ENCODE data around the gene CDC14A.

Gene CDC14A

GRCh38 chr1:100543640-100544039 lies 191.3 kb downstream of the CDC14A start:
- DNase-seq (ENCODE audit: low read depth) = no peak
- Histone ChIP-seq H3K9ac (ENCODE audit: low read length) (no peak overlapping the region), H3K9me3 (ENCODE audit: control insufficient read depth, low read length) (no peaks in the 10 kb centered on the region), H3K27me3 (replicated peaks; ENCODE audit: control insufficient read depth, insufficient read depth, low read length) (peaks cover 21% of the 10 kb centered on the region), H3K4me1 (ENCODE audit: control insufficient read depth, insufficient read depth, low read length) (peaks cover 10% of the 10 kb centered on the region), H3K36me3 (ENCODE audit: control insufficient read depth, insufficient read depth, low read length, severe bottlenecking) (no peaks in the 10 kb centered on the region), H3K4me3 (ENCODE audit: low read length) (no peak overlapping the region)

GRCh38 chr1:100544791-100545190 lies 192.5 kb downstream of the CDC14A start:
- Histone ChIP-seq H3K9ac (ENCODE audit: low read length) (no peak overlapping the region), H3K27me3 (replicated peaks; ENCODE audit: control insufficient read depth, insufficient read depth, low read length) (peaks cover 14% of the 10 kb centered on the region), H3K9me3 (ENCODE audit: control insufficient read depth, low read length) (no peaks in the 10 kb centered on the region), H3K4me1 (ENCODE audit: control insufficient read depth, insufficient read depth, low read length) (peaks cover 3% of the 10 kb centered on the region), H3K4me3 (ENCODE audit: low read length) (no peak overlapping the region), H3K36me3 (ENCODE audit: control insufficient read depth, insufficient read depth, low read length, severe bottlenecking) (no peaks in the 10 kb centered on the region)
- no peak for DNase-seq (ENCODE audit: low read depth)

- peaks cover 2% of the 10 kb centered on the region for H3K9me3 ChIP-seq (ENCODE audit: control insufficient read depth, low read length)
These were observed 193.5 kb downstream of the CDC14A start for GRCh38 chr1:100545855-100546254.

GRCh38 chr1:100552031-100552430 lies 199.7 kb downstream of the CDC14A start:
- no peaks in the 10 kb centered on the region for H3K4me1 ChIP-seq (ENCODE audit: control insufficient read depth, insufficient read depth, low read length)
- no peak overlapping the region for H3K4me3 ChIP-seq (ENCODE audit: low read length)
- H3K9ac ChIP-seq (ENCODE audit: low read length) = no peak overlapping the region
- H3K9me3 ChIP-seq (ENCODE audit: control insufficient read depth, low read length) = peaks cover 47% of the 10 kb centered on the region
- no peak for DNase-seq (ENCODE audit: low read depth)
- no peaks in the 10 kb centered on the region for H3K27me3 ChIP-seq (replicated peaks; ENCODE audit: control insufficient read depth, insufficient read depth, low read length)
- no peaks in the 10 kb centered on the region for H3K36me3 ChIP-seq (ENCODE audit: control insufficient read depth, insufficient read depth, low read length, severe bottlenecking)

More at GRCh38 chr1:100545855-100546254, 193.5 kb downstream of the CDC14A start:
- Histone ChIP-seq H3K27me3 (replicated peaks; ENCODE audit: control insufficient read depth, insufficient read depth, low read length) (peaks cover 5% of the 10 kb centered on the region), H3K4me1 (ENCODE audit: control insufficient read depth, insufficient read depth, low read length) (no peaks in the 10 kb centered on the region), H3K9ac (ENCODE audit: low read length) (no peak overlapping the region), H3K4me3 (ENCODE audit: low read length) (no peak overlapping the region), H3K36me3 (ENCODE audit: control insufficient read depth, insufficient read depth, low read length, severe bottlenecking) (no peaks in the 10 kb centered on the region)
- no peak for DNase-seq (ENCODE audit: low read depth)

- DNase-seq (ENCODE audit: low read depth) = no peak
- no peaks in the 10 kb centered on the region for H3K4me1 ChIP-seq (ENCODE audit: control insufficient read depth, insufficient read depth, low read length)
- H3K9me3 ChIP-seq (ENCODE audit: control insufficient read depth, low read length) = peaks cover 52% of the 10 kb centered on the region
- no peak overlapping the region for H3K4me3 ChIP-seq (ENCODE audit: low read length)
- no peaks in the 10 kb centered on the region for H3K27me3 ChIP-seq (replicated peaks; ENCODE audit: control insufficient read depth, insufficient read depth, low read length)
- no peaks in the 10 kb centered on the region for H3K36me3 ChIP-seq (ENCODE audit: control insufficient read depth, insufficient read depth, low read length, severe bottlenecking)
- no peak overlapping the region for H3K9ac ChIP-seq (ENCODE audit: low read length)
These were observed 200.6 kb downstream of the CDC14A start for GRCh38 chr1:100552922-100553321.

- no peak for DNase-seq (ENCODE audit: low read depth)
- Histone ChIP-seq H3K9ac (ENCODE audit: low read length) (no peak overlapping the region), H3K9me3 (ENCODE audit: control insufficient read depth, low read length) (peaks cover 47% of the 10 kb centered on the region), H3K4me3 (ENCODE audit: low read length) (no peak overlapping the region), H3K36me3 (ENCODE audit: control insufficient read depth, insufficient read depth, low read length, severe bottlenecking) (no peaks in the 10 kb centered on the region), H3K27me3 (replicated peaks; ENCODE audit: control insufficient read depth, insufficient read depth, low read length) (no peaks in the 10 kb centered on the region), H3K4me1 (ENCODE audit: control insufficient read depth, insufficient read depth, low read length) (no peaks in the 10 kb centered on the region)
These were observed 203.9 kb downstream of the CDC14A start for GRCh38 chr1:100556181-100556580.

GRCh38 chr1:100556925-100557605 lies 204.8 kb downstream of the CDC14A start:
- no peak for DNase-seq (ENCODE audit: low read depth)
- no peak overlapping the region for H3K4me3 ChIP-seq (ENCODE audit: low read length)
- peaks cover 39% of the 10 kb centered on the region for H3K9me3 ChIP-seq (ENCODE audit: control insufficient read depth, low read length)
- H3K4me1 ChIP-seq (ENCODE audit: control insufficient read depth, insufficient read depth, low read length) = no peaks in the 10 kb centered on the region
- no peak overlapping the region for H3K9ac ChIP-seq (ENCODE audit: low read length)
- H3K27me3 ChIP-seq (replicated peaks; ENCODE audit: control insufficient read depth, insufficient read depth, low read length) = no peaks in the 10 kb centered on the region
- no peaks in the 10 kb centered on the region for H3K36me3 ChIP-seq (ENCODE audit: control insufficient read depth, insufficient read depth, low read length, severe bottlenecking)

- H3K4me1 ChIP-seq (ENCODE audit: control insufficient read depth, insufficient read depth, low read length) = no peaks in the 10 kb centered on the region
- H3K9me3 ChIP-seq (ENCODE audit: control insufficient read depth, low read length) = peaks cover 33% of the 10 kb centered on the region
- no peak for DNase-seq (ENCODE audit: low read depth)
- H3K4me3 ChIP-seq (ENCODE audit: low read length) = no peak overlapping the region
- no peak overlapping the region for H3K9ac ChIP-seq (ENCODE audit: low read length)
- no peaks in the 10 kb centered on the region for H3K27me3 ChIP-seq (replicated peaks; ENCODE audit: control insufficient read depth, insufficient read depth, low read length)
- H3K36me3 ChIP-seq (ENCODE audit: control insufficient read depth, insufficient read depth, low read length, severe bottlenecking) = no peaks in the 10 kb centered on the region
These were observed 205.3 kb downstream of the CDC14A start for GRCh38 chr1:100557606-100557953.

- Histone ChIP-seq H3K9me3 (ENCODE audit: control insufficient read depth, low read length) (no peaks in the 10 kb centered on the region), H3K4me1 (ENCODE audit: control insufficient read depth, insufficient read depth, low read length) (no peaks in the 10 kb centered on the region), H3K9ac (ENCODE audit: low read length) (no peak overlapping the region), H3K4me3 (ENCODE audit: low read length) (no peak overlapping the region), H3K27me3 (replicated peaks; ENCODE audit: control insufficient read depth, insufficient read depth, low read length) (no peaks in the 10 kb centered on the region), H3K36me3 (ENCODE audit: control insufficient read depth, insufficient read depth, low read length, severe bottlenecking) (no peaks in the 10 kb centered on the region)
- no peak for DNase-seq (ENCODE audit: low read depth)
These were observed 213.2 kb downstream of the CDC14A start for GRCh38 chr1:100565533-100565932.

- Histone ChIP-seq H3K9ac (ENCODE audit: low read length) (no peak overlapping the region), H3K36me3 (ENCODE audit: control insufficient read depth, insufficient read depth, low read length, severe bottlenecking) (no peaks in the 10 kb centered on the region), H3K27me3 (replicated peaks; ENCODE audit: control insufficient read depth, insufficient read depth, low read length) (no peaks in the 10 kb centered on the region), H3K4me3 (ENCODE audit: low read length) (no peak overlapping the region), H3K9me3 (ENCODE audit: control insufficient read depth, low read length) (no peaks in the 10 kb centered on the region), H3K4me1 (ENCODE audit: control insufficient read depth, insufficient read depth, low read length) (no peaks in the 10 kb centered on the region)
- DNase-seq (ENCODE audit: low read depth) = no peak
These were observed 213.8 kb downstream of the CDC14A start for GRCh38 chr1:100565937-100566699.

- Histone ChIP-seq H3K27me3 (replicated peaks; ENCODE audit: control insufficient read depth, insufficient read depth, low read length) (no peaks in the 10 kb centered on the region), H3K9me3 (ENCODE audit: control insufficient read depth, low read length) (no peaks in the 10 kb centered on the region), H3K36me3 (ENCODE audit: control insufficient read depth, insufficient read depth, low read length, severe bottlenecking) (no peaks in the 10 kb centered on the region), H3K9ac (ENCODE audit: low read length) (no peak overlapping the region), H3K4me3 (ENCODE audit: low read length) (no peak overlapping the region), H3K4me1 (ENCODE audit: control insufficient read depth, insufficient read depth, low read length) (no peaks in the 10 kb centered on the region)
- DNase-seq (ENCODE audit: low read depth) = no peak
These were observed 214.8 kb downstream of the CDC14A start for GRCh38 chr1:100567062-100567461.
